GM23338 (cell line): ENCODE measurements around the gene CSTPP1. TPM values are rescaled to one million over a fixed set of nuclear protein-coding genes. Genes with fewer than 3 reads are reported as not detected.

Source experiments
- ATAC-seq: fragments of 200-7000 bp; cut with Tn5 transposase; 3 replicates; pipeline ENCODE4 v1.9.1; 2020
- DNase-seq: peaks from one replicate; pipeline ENCODE4 v3.0.0-alpha.2; 2015; ENCODE audit warnings: low spot score
- H2AFZ ChIP-seq: fragments of 200-600 bp; sonication (generic); 2 replicates; pipeline ENCODE4 v1.8.0; 2016; ENCODE audit warnings: antibody characterized with exemption, mild to moderate bottlenecking, moderate library complexity
- H3F3A ChIP-seq: fragments of 200-600 bp; sonication (generic); replicated peaks from 2 replicates; pipeline ENCODE4 v1.8.0; 2017; ENCODE audit warnings: antibody characterized with exemption, mixed run types, low read depth
- H3K27ac ChIP-seq: fragments of 200-600 bp; sonication (generic); 2 replicates; pipeline ENCODE4 v1.6.1; 2016; ENCODE audit warnings: low read depth
- H3K27me3 ChIP-seq: fragments of 200-600 bp; sonication (generic); 2 replicates; pipeline ENCODE4 v1.8.0; 2016; ENCODE audit warnings: mild to moderate bottlenecking, mixed run types, moderate library complexity; ENCODE audit not compliant: insufficient read depth
- H3K36me3 ChIP-seq: fragments of 200-600 bp; sonication (generic); 2 replicates; pipeline ENCODE4 v1.8.0; 2016; ENCODE audit warnings: mild to moderate bottlenecking; ENCODE audit not compliant: insufficient read depth
- H3K4me1 ChIP-seq: fragments of 200-600 bp; sonication (generic); 2 replicates; pipeline ENCODE4 v1.8.0; 2016; ENCODE audit warnings: mild to moderate bottlenecking, moderate library complexity; ENCODE audit not compliant: insufficient read depth
- H3K4me2 ChIP-seq: fragments of 200-600 bp; sonication (generic); 2 replicates; pipeline ENCODE4 v1.7.1; 2017; ENCODE audit warnings: mixed run types
- H3K4me3 ChIP-seq: fragments of 200-600 bp; sonication (generic); 2 replicates; pipeline ENCODE4 v1.6.1; 2016; ENCODE audit warnings: mixed run types
- H3K79me2 ChIP-seq: fragments of 200-600 bp; sonication (generic); replicated peaks from 2 replicates; pipeline ENCODE4 v1.8.0; 2017; ENCODE audit warnings: mild to moderate bottlenecking; ENCODE audit not compliant: insufficient read depth
- H3K9me2 ChIP-seq: fragments of 200-600 bp; sonication (generic); 2 replicates; pipeline ENCODE4 v1.8.0; 2017; ENCODE audit not compliant: insufficient read depth
- H4K20me1 ChIP-seq: fragments of 200-600 bp; sonication (generic); replicated peaks from 2 replicates; pipeline ENCODE4 v1.8.0; 2017; ENCODE audit warnings: mild to moderate bottlenecking; ENCODE audit not compliant: insufficient read depth
- H3K27ac Mint-ChIP-seq: 2 replicates; pipeline ENCODE4 v1.8.0; 2020; ENCODE audit warnings: inconsistent platforms, mild to moderate bottlenecking, moderate library complexity, mixed read lengths
- H3K27me3 Mint-ChIP-seq: 3 replicates; pipeline ENCODE4 v1.8.0; 2022; ENCODE audit warnings: low read depth, mild to moderate bottlenecking, moderate library complexity, mixed read lengths, inconsistent platforms; ENCODE audit not compliant: insufficient read depth, poor library complexity
- H3K36me3 Mint-ChIP-seq: 3 replicates; pipeline ENCODE4 v1.8.0; 2021; ENCODE audit warnings: low read depth, mild to moderate bottlenecking, inconsistent platforms, moderate library complexity, mixed read lengths
- H3K4me1 Mint-ChIP-seq: 3 replicates; pipeline ENCODE4 v1.8.0; 2020; ENCODE audit warnings: mild to moderate bottlenecking, inconsistent platforms, mixed read lengths
- H3K4me3 Mint-ChIP-seq: 3 replicates; pipeline ENCODE4 v1.8.0; 2021; ENCODE audit warnings: moderate library complexity, mild to moderate bottlenecking, inconsistent platforms, mixed read lengths
- H3K9me3 Mint-ChIP-seq: 3 replicates; pipeline ENCODE4 v1.8.0; 2020; ENCODE audit warnings: moderate library complexity, mild to moderate bottlenecking, inconsistent platforms, mixed read lengths
- CREB1 ChIP-seq: fragments of 250-450 bp; sonication (Bioruptor Pico); IDR thresholded peaks from 2 replicates; pipeline ENCODE4 v1.5.0; 2020; ENCODE audit warnings: low read depth, mild to moderate bottlenecking, moderate library complexity
- EZH2 ChIP-seq: fragments of 200-600 bp; sonication (generic); IDR thresholded peaks from one replicate; pipeline ENCODE4 v1.8.0; 2017; ENCODE audit warnings: antibody characterized with exemption, mild to moderate bottlenecking, low read depth; ENCODE audit not compliant: unreplicated experiment
- EZH2phosphoT487 ChIP-seq: fragments of 200-600 bp; sonication (generic); IDR thresholded peaks from one replicate; pipeline ENCODE4 v1.8.1; 2018; ENCODE audit warnings: antibody characterized with exemption; ENCODE audit not compliant: unreplicated experiment
- JUNB ChIP-seq: IDR thresholded peaks from one replicate; pipeline ENCODE4 v1.6.1; 2016; ENCODE audit warnings: antibody characterized with exemption; ENCODE audit not compliant: unreplicated experiment
- ZNF114 ChIP-seq: fragments of 250-450 bp; sonication (Bioruptor Pico); IDR thresholded peaks from 2 replicates; pipeline ENCODE4 v1.5.0; 2020; ENCODE audit warnings: mild to moderate bottlenecking, moderate library complexity
- polyA plus RNA-seq: library from polyadenylated mRNA; unstranded; fragments of >200 nt; fragmentation: Nextera tagmentation; extraction: Ambion mirVana; gene quantifications from 2 replicates; pipeline ENCODE4 v1.2.1, GENCODE V29; 2016
- total RNA-seq: library from RNA; depleted of rRNA; stranded (reverse); fragments of >200 nt; shearing (Covaris generic); gene quantifications from 2 replicates; pipeline ENCODE4 v1.2.3, GENCODE V29; 2014
- TF ChIP-seq, protein P1 (sequence below): fragments of 250-450 bp; sonication (Bioruptor Pico); IDR thresholded peaks from 2 replicates; pipeline ENCODE4 v1.5.0; 2020; ENCODE audit warnings: mild to moderate bottlenecking, moderate library complexity
- TF ChIP-seq, protein P2 (sequence below): IDR thresholded peaks from 2 replicates; pipeline ENCODE4 v1.6.1; 2016; ENCODE audit warnings: antibody characterized with exemption

The CSTPP1 gene
- total and polyA plus RNA-seq, 2 experiments from 2014 or later: 23.5 to 42.6 TPM

DNA sequence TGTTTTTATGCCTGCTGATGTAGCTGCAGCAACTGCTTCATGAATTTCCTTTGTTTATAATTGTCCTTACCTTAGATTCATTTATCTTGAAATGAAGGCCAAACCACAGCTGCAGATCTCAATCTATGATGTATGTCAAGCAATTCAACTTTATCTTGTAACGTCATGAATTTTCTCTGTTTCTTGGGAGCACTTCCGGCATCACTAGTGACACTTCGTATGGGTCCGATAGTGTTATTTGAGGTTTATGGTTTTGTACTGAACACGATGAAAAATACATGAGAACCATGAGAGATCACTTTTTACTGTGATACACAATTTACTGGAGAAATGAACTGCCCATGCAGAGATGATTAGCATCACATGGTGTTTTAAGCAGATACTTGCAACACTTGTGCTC is 98.5 kb downstream of the CSTPP1 start:
- no peak overlapping the region for H3K4me3 Mint-ChIP-seq
- no peak overlapping the region for H2AFZ ChIP-seq
- H3K9me3 Mint-ChIP-seq: no peaks in the 10 kb centered on the region; the same call in 2 of the 3 replicates
- no peaks in the 10 kb centered on the region for H3K79me2 ChIP-seq
- H3K27me3 Mint-ChIP-seq: no peaks in the 10 kb centered on the region
- H3K27me3 ChIP-seq: no peaks in the 10 kb centered on the region
- H3K9me2 ChIP-seq: no peaks in the 10 kb centered on the region
- no peaks in the 10 kb centered on the region for H4K20me1 ChIP-seq
- TF ChIP-seq, protein P1, sequence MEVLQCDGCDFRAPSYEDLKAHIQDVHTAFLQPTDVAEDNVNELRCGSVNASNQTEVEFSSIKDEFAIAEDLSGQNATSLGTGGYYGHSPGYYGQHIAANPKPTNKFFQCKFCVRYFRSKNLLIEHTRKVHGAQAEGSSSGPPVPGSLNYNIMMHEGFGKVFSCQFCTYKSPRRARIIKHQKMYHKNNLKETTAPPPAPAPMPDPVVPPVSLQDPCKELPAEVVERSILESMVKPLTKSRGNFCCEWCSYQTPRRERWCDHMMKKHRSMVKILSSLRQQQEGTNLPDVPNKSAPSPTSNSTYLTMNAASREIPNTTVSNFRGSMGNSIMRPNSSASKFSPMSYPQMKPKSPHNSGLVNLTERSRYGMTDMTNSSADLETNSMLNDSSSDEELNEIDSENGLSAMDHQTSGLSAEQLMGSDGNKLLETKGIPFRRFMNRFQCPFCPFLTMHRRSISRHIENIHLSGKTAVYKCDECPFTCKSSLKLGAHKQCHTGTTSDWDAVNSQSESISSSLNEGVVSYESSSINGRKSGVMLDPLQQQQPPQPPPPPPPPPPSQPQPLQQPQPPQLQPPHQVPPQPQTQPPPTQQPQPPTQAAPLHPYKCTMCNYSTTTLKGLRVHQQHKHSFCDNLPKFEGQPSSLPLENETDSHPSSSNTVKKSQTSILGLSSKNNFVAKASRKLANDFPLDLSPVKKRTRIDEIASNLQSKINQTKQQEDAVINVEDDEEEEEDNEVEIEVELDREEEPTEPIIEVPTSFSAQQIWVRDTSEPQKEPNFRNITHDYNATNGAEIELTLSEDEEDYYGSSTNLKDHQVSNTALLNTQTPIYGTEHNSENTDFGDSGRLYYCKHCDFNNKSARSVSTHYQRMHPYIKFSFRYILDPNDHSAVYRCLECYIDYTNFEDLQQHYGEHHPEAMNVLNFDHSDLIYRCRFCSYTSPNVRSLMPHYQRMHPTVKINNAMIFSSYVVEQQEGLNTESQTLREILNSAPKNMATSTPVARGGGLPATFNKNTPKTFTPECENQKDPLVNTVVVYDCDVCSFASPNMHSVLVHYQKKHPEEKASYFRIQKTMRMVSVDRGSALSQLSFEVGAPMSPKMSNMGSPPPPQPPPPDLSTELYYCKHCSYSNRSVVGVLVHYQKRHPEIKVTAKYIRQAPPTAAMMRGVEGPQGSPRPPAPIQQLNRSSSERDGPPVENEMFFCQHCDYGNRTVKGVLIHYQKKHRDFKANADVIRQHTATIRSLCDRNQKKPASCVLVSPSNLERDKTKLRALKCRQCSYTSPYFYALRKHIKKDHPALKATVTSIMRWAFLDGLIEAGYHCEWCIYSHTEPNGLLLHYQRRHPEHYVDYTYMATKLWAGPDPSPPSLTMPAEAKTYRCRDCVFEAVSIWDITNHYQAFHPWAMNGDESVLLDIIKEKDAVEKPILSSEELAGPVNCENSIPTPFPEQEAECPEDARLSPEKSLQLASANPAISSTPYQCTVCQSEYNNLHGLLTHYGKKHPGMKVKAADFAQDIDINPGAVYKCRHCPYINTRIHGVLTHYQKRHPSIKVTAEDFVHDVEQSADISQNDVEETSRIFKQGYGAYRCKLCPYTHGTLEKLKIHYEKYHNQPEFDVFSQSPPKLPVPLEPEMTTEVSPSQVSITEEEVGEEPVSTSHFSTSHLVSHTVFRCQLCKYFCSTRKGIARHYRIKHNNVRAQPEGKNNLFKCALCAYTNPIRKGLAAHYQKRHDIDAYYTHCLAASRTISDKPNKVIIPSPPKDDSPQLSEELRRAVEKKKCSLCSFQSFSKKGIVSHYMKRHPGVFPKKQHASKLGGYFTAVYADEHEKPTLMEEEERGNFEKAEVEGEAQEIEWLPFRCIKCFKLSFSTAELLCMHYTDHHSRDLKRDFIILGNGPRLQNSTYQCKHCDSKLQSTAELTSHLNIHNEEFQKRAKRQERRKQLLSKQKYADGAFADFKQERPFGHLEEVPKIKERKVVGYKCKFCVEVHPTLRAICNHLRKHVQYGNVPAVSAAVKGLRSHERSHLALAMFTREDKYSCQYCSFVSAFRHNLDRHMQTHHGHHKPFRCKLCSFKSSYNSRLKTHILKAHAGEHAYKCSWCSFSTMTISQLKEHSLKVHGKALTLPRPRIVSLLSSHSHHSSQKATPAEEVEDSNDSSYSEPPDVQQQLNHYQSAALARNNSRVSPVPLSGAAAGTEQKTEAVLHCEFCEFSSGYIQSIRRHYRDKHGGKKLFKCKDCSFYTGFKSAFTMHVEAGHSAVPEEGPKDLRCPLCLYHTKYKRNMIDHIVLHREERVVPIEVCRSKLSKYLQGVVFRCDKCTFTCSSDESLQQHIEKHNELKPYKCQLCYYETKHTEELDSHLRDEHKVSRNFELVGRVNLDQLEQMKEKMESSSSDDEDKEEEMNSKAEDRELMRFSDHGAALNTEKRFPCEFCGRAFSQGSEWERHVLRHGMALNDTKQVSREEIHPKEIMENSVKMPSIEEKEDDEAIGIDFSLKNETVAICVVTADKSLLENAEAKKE (CRISPR knock-in tag): no peak
- TF ChIP-seq ZNF114 (CRISPR knock-in tag): no peak
- TF ChIP-seq EZH2: no peak
- no peak for TF ChIP-seq EZH2phosphoT487
- no peak overlapping the region for H3K27ac Mint-ChIP-seq
- peaks cover 3% of the 10 kb centered on the region; the same call in 1 of the 2 replicates for H3K4me1 ChIP-seq
- peaks cover 10% of the 10 kb centered on the region for H3K4me1 Mint-ChIP-seq
- no peak overlapping the region for H3K4me2 ChIP-seq
- H3K4me3 ChIP-seq: no peak overlapping the region
- no peak for DNase-seq
- H3K27ac ChIP-seq: no peak overlapping the region
- ATAC-seq: no peak
- no peaks in the 10 kb centered on the region for H3F3A ChIP-seq
- no peaks in the 10 kb centered on the region; the same call in 2 of the 3 replicates for H3K36me3 Mint-ChIP-seq
- no peaks in the 10 kb centered on the region for H3K36me3 ChIP-seq

DNA sequence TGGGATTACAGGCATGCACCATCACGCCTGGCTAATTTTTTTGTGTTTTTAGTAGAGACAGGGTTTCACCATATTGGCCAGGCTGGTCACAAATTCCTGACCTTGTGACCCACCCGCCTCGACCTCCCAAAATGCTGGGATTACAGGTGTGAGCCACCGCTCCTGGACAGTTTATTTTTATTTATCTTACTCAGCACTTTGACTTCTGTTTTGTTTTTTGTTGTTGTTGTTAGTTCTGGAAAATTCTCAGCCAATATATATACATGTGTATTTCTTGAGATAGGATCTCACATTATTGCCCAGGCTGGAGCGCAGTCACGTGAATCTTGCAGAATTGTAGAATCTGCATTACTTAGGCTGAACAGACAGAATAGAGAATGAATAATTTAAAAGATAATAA is 107.6 kb downstream of the CSTPP1 start:
- Histone ChIP-seq H3K4me1 (no peaks in the 10 kb centered on the region), H3K36me3 (no peaks in the 10 kb centered on the region), H3K4me3 (no peak overlapping the region), H3K4me2 (no peak overlapping the region), H3F3A (no peaks in the 10 kb centered on the region), H3K27ac (no peak overlapping the region), H3K27me3 (no peaks in the 10 kb centered on the region), H2AFZ (no peak overlapping the region), H3K79me2 (no peaks in the 10 kb centered on the region), H4K20me1 (no peaks in the 10 kb centered on the region), H3K9me2 (no peaks in the 10 kb centered on the region)
- H3K27me3 Mint-ChIP-seq: peaks cover 2% of the 10 kb centered on the region
- no peaks in the 10 kb centered on the region; the same call in 2 of the 3 replicates for H3K36me3 Mint-ChIP-seq
- H3K4me1 Mint-ChIP-seq: no peaks in the 10 kb centered on the region
- DNase-seq (no peak), ATAC-seq (no peak)
- no peak overlapping the region for H3K4me3 Mint-ChIP-seq
- no peak overlapping the region for H3K27ac Mint-ChIP-seq
- H3K9me3 Mint-ChIP-seq: no peaks in the 10 kb centered on the region; the same call in 2 of the 3 replicates
- TF ChIP-seq ZNF114 (CRISPR knock-in tag) (no peak), CREB1 (CRISPR knock-in tag) (no peak), JUNB (no peak)
- TF ChIP-seq, protein P2, sequence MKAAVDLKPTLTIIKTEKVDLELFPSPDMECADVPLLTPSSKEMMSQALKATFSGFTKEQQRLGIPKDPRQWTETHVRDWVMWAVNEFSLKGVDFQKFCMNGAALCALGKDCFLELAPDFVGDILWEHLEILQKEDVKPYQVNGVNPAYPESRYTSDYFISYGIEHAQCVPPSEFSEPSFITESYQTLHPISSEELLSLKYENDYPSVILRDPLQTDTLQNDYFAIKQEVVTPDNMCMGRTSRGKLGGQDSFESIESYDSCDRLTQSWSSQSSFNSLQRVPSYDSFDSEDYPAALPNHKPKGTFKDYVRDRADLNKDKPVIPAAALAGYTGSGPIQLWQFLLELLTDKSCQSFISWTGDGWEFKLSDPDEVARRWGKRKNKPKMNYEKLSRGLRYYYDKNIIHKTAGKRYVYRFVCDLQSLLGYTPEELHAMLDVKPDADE: no peak
